ENCODE measurements around the gene TGM2. TPM values are rescaled to one million over a fixed set of nuclear protein-coding genes. Genes with fewer than 3 reads are reported as not detected.

TGM2 gene
- polyA plus RNA-seq, 1 donor (not counting 4 experiments of a cell fraction or from before 2014, with no cell fraction given), result 18.7 TPM

DNA sequence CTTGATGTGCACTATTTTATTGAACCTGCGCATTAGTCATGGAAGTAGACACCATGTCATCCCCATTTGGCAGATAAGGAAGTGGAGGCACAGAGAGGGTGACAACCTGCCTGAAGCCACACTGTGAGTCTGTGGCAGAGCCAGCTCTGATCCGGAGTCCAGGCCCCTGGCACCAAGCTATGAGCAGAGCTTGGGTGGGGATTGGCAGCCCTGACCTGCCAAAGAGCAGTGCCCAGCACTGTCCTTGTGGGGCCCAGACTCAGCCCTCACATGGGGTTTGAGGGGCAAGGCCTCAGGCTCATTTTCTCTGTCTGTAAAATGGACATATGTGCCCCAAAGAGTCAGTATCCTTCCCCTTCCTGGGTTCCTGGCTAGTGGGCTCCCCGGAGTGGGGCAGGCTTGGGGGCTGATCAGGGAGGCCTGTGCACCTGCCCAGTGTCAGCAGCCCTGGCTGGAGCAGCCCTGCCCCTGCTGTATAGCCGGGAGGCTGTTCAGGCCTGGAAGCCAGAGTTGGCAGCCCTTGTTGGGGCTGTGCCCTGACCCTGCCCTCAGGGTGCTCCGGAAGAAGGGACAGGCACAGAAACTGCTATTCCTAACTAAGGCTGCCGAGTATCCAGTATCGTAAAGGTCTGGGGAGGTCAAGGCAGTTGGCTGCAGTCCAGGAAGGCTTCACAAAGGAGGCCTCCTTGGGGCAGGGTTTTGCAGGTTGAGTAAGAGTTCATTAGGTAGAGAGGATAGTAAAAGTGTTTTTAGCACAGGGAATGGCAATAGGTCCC lies 38.7 kb downstream of the TGM2 start:
- H3K4me2 ChIP-seq (ENCODE audit: control insufficient read depth, extremely low read depth, insufficient read depth, low read depth, low read length), result no peak overlapping the region
- DNase-seq (ENCODE audit: low read depth, low spot score), result no peak
- dilution Hi-C loops (cut with MboI; ENCODE audit: extremely low pct_ligation_motif_present, low sequenced_read_pairs), result no loop called here

GRCh38 chr20:38125157-38126056 lies 39.7 kb downstream of the TGM2 start:
- no peak for FAIRE-seq
- H3K4me1 ChIP-seq (ENCODE audit: control insufficient read depth, extremely low read depth, insufficient read depth, low read length), result peaks cover 12% of the 10 kb centered on the region
- no peak overlapping the region for H3K4me3 ChIP-seq (ENCODE audit: control insufficient read depth in 2 of 3, extremely low read depth in 1 of 3, insufficient read depth in 2 of 3, low read depth in 1 of 3, low read length in 3 of 3)
- H3K79me2 ChIP-seq (ENCODE audit: control insufficient read depth, insufficient read depth, low read length), result no peaks in the 10 kb centered on the region
- no peak for TF ChIP-seq EZH2 (IDR thresholded peaks at IDR 0.05; ENCODE audit: low read length)
- TF ChIP-seq CTCF (optimal IDR thresholded peaks at IDR 0.05 in 1 of 3, IDR thresholded peaks at IDR 0.05 in 1 of 3, conservative IDR thresholded peaks at IDR 0.05 in 1 of 3; ENCODE audit: extremely low read depth in 1 of 3, insufficient read depth in 2 of 3, low read length in 3 of 3), result no peak
- H3K4me2 ChIP-seq (ENCODE audit: control insufficient read depth, extremely low read depth, insufficient read depth, low read depth, low read length), result no peak overlapping the region
- dilution Hi-C loops (cut with MboI; ENCODE audit: extremely low pct_ligation_motif_present, low sequenced_read_pairs), result no loop called here
- no peaks in the 10 kb centered on the region for H4K20me1 ChIP-seq (ENCODE audit: control insufficient read depth, extremely low read depth, insufficient read depth, low read length)
- H3K9ac ChIP-seq (ENCODE audit: control insufficient read depth, extremely low read depth, insufficient read depth, low read length), result no peak overlapping the region
- DNase-seq (ENCODE audit: low read depth, low spot score), result no peak
- no peak overlapping the region for H3K27ac ChIP-seq (ENCODE audit: control insufficient read depth, insufficient read depth, low read length)
- H3K27me3 ChIP-seq (ENCODE audit: control insufficient read depth, extremely low read depth, insufficient read depth, low read length), result no peaks in the 10 kb centered on the region
- no peaks in the 10 kb centered on the region for H3K36me3 ChIP-seq (ENCODE audit: control insufficient read depth in 2 of 2, extremely low read depth in 1 of 2, insufficient read depth in 2 of 2, low read length in 2 of 2)
- no peaks in the 10 kb centered on the region for H3K9me3 ChIP-seq (ENCODE audit: control insufficient read depth, low read depth, low read length)
- H3K9me1 ChIP-seq (ENCODE audit: control insufficient read depth, extremely low read depth, insufficient read depth, low read length), result no peaks in the 10 kb centered on the region
- no peak overlapping the region for H2AFZ ChIP-seq (ENCODE audit: control insufficient read depth, low read length)

More for the DNA sequence above, 38.7 kb downstream of the TGM2 start:
- FAIRE-seq, result no peak
- Histone ChIP-seq H3K4me3 (ENCODE audit: control insufficient read depth in 2 of 3, extremely low read depth in 1 of 3, insufficient read depth in 2 of 3, low read depth in 1 of 3, low read length in 3 of 3) (no peak overlapping the region), H3K4me1 (ENCODE audit: control insufficient read depth, extremely low read depth, insufficient read depth, low read length) (peaks cover 13% of the 10 kb centered on the region), H4K20me1 (ENCODE audit: control insufficient read depth, extremely low read depth, insufficient read depth, low read length) (no peaks in the 10 kb centered on the region), H2AFZ (ENCODE audit: control insufficient read depth, low read length) (no peak overlapping the region), H3K27ac (ENCODE audit: control insufficient read depth, insufficient read depth, low read length) (no peak overlapping the region), H3K9ac (ENCODE audit: control insufficient read depth, extremely low read depth, insufficient read depth, low read length) (no peak overlapping the region), H3K9me1 (ENCODE audit: control insufficient read depth, extremely low read depth, insufficient read depth, low read length) (no peaks in the 10 kb centered on the region), H3K79me2 (ENCODE audit: control insufficient read depth, insufficient read depth, low read length) (no peaks in the 10 kb centered on the region), H3K36me3 (ENCODE audit: control insufficient read depth in 2 of 2, extremely low read depth in 1 of 2, insufficient read depth in 2 of 2, low read length in 2 of 2) (no peaks in the 10 kb centered on the region), H3K9me3 (ENCODE audit: control insufficient read depth, low read depth, low read length) (no peaks in the 10 kb centered on the region), H3K27me3 (ENCODE audit: control insufficient read depth, extremely low read depth, insufficient read depth, low read length) (no peaks in the 10 kb centered on the region)
- TF ChIP-seq CTCF (optimal IDR thresholded peaks at IDR 0.05 in 1 of 3, IDR thresholded peaks at IDR 0.05 in 1 of 3, conservative IDR thresholded peaks at IDR 0.05 in 1 of 3; ENCODE audit: extremely low read depth in 1 of 3, insufficient read depth in 2 of 3, low read length in 3 of 3) (no peak), EZH2 (IDR thresholded peaks at IDR 0.05; ENCODE audit: low read length) (no peak)
